DND-41 (cell line): ENCODE measurements around the gene XIAP.

Source experiments
- EZH2 ChIP-seq: IDR thresholded peaks from 3 replicates; pipeline ENCODE4 v1.6.1; 2012; ENCODE audit warnings: borderline replicate concordance, low read depth, mild to moderate bottlenecking, moderate library complexity, low read length, inconsistent platforms; ENCODE audit not compliant: severe bottlenecking
- TF ChIP-seq, protein P1 (sequence below): IDR thresholded peaks from 2 replicates; pipeline ENCODE4 v1.5.1; 2012; ENCODE audit warnings: borderline replicate concordance, low read length, moderate library complexity, mild to moderate bottlenecking; ENCODE audit not compliant: poor library complexity, severe bottlenecking; ENCODE audit errors: extremely low read depth

- TF ChIP-seq, protein P1, sequence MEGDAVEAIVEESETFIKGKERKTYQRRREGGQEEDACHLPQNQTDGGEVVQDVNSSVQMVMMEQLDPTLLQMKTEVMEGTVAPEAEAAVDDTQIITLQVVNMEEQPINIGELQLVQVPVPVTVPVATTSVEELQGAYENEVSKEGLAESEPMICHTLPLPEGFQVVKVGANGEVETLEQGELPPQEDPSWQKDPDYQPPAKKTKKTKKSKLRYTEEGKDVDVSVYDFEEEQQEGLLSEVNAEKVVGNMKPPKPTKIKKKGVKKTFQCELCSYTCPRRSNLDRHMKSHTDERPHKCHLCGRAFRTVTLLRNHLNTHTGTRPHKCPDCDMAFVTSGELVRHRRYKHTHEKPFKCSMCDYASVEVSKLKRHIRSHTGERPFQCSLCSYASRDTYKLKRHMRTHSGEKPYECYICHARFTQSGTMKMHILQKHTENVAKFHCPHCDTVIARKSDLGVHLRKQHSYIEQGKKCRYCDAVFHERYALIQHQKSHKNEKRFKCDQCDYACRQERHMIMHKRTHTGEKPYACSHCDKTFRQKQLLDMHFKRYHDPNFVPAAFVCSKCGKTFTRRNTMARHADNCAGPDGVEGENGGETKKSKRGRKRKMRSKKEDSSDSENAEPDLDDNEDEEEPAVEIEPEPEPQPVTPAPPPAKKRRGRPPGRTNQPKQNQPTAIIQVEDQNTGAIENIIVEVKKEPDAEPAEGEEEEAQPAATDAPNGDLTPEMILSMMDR, result no peak
- no peak for TF ChIP-seq EZH2
Measured at GRCh38 chrX:123943074-123943473, 83.2 kb downstream of the XIAP start.
